GM21619 (cell line): ENCODE results near the gene CD4.
A peak's percentile ranks its signal among the peaks of the same experiment; 100 is the strongest.

Experiments used
- ATAC-seq: cut with Tn5 transposase; IDR thresholded peaks from one replicate; pipeline ENCODE4 v1.9.1; 2021; ENCODE audit not compliant: unreplicated experiment

CD4 gene

DNA sequence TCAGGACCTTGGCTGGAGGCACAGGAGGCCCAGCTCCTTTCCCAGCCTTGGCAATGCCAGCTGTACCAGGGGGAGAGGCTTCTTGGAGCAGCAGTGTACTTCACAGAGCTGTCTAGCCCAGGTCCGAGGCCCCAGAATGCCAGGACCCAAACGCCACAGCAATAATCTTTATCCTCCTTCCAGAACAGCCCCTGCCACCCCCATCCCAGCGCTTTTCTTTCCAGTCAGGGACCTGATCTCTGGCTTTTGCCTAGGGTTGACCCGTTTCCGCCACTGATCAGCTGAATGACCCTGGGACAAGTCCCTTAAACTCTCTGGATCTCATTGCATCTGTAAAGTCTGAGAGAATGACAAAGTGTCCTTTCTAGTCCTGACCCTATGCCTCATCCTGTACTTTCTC lies 11.9 kb upstream of the CD4 start:
- ATAC-seq: no peak

DNA sequence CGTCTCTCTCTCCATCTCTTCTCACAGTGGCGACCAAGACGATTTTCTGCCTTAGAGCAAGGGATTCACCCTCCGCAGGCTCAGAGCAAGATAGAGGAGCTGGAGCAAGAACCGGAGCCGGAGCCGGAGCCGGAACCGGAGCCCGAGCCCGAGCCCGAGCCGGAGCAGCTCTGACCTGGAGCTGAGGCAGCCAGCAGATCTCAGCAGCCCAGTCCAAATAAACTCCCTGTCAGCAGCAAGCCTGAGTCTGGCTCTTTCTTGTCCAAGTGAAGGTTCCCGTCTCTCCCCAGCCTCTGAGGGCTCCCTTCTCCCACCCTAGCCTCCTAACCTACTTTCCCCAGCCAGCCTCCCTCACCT lies 11.1 kb upstream of the CD4 start:
- no peak for ATAC-seq

DNA sequence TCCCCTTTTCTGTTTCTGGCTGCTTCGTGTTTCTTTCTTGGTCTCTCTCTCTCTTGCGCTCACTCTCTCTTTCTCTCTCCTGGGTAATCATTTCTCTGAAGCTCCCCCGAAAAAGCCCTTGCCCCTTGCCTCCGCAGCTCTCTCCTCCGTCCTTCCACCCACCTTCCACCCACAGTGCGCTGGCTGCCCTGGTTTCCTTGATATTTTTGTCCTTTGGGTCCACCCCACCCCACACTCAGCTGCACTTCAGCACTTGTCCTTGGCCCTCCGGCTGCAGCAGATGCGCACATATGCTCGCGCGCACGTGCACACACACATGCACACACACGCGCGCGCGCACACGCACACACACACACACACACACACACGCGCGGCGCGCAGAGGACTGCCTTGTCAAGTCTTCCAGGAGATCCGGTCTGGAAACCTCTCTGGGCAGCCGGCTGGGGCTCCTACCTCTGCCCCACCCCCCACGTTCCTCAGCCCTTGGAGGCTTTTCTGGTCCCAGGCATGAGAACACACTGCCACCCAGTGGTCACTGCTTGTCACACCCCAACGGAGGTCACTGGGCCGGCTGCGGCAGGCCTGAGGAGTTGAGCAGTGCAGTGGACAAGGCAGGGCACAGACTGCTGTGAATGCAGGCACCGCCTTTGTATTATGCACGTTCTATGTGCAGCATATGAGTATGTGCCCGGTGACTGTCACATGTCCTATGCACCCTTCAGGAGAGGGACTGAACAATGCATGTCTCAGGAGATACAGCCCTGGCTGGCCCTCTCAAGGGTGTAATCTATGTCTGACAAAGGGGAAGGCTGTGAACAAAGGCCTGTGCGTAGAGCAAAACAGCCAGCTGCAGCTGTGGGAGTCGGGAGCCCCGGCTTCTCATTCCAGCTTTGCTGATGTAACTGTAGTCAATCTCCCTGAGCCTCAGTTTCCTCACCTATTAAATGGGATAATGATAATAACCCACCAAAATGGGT lies 10.5 kb upstream of the CD4 start:
- ATAC-seq: peak; percentile 87

DNA sequence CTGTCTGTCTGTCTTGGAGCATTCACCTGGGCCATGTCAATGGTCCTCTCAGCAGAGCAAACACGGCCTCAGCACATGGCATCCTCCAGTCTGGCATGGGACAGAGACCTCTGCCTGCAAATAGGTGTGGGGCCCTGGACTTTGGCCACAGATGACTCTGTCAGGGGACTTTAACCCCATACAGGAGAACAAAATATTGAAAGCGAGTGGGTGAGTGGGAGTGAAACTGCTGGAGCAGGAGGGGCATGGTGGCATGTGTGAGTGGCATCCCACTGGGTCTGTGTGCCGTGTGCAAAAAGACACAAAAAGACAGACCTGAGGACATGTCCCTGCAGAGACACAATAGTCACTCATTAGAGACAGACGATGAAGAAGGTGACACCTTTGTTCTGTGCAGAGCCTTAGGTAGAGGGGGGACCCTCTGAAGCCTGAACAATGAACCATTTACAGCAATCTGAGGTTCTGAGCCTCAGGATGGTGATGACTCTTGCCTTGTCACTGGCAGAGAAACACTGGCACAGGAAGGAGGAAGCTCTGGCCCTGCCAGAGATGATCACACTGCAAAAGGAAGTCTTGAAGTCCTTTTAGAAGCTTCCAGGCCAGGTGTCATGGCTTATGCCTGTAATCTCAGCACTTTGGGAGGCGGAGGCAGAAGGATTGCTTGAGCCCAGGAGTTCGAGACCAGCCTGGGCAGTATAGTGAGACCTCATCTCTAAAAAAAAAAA lies 9.5 kb upstream of the CD4 start:
- ATAC-seq: no peak

DNA sequence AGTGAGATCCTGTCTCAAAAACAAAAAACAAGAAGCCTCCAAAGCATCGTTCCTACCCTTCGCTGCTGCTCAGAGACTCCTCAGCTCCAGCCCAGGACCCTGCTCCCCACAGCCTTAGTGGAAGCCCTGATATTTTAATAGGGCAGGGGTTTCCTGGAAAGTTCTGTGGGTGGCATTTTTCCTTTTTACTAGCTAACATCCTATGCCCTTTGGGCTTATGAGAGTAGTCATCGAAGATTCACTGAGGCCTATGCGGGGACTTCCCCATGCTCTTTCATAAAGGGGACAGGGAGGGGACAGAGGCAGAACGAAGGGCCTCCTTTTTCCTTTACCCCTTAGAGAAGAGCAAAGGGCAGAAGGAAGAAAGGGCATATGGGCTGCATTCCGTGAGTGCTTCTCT lies 8.8 kb upstream of the CD4 start:
- no peak for ATAC-seq

DNA sequence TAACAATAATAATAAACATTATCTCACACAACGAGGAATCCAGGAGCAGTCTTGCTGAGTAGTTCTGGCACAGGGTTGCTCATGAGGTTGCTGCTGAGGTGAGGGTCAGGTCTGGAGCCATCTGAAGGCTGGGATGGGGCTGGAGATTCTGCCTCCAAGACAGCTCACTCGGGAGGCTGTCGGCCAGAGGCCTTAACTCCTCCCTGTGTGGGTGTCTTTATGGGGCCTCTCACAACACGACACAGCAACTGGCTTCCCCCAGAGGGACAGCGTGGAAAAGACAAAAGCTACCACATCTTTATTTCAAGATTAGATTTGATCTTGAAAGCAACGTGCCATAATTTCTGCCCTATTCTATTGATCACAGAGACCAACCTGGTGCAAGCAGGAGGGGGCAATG lies 7.2 kb upstream of the CD4 start:
- no peak for ATAC-seq

DNA sequence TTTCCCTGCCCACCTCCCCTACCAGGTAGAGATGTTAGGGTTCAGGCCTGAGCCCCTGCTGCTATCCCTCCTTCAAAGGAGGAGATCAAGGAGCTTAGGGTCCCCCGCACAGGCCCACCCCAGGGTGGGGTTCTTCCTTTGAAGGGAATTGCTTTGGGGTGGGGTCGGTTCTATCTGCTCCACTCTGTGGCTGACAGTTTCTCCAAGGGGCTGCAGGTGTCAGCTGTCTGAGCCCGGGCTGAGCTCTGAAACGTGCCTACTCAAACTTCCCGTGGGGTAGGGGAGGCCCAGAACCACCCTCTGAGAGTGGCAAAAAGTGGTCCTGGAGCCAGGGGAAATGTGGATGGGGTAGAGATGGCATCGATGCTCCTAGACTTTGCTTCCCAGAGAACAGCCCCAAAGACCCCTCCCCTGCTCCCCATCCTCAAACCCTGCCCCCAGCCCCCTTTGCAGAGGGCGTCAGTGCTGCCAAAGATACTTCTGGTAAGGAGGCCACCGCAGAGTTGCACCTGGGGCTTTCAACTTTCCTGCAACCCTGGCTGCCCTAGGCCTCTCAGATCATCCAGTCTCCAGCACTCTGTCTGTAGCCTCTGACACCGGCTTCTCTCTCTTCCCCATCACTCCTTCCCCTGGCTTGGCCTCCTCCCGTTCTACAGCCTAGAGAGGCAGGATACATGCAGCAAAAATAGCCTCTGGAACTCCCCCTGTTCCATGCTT lies 6.3 kb upstream of the CD4 start:
- ATAC-seq: no peak

DNA sequence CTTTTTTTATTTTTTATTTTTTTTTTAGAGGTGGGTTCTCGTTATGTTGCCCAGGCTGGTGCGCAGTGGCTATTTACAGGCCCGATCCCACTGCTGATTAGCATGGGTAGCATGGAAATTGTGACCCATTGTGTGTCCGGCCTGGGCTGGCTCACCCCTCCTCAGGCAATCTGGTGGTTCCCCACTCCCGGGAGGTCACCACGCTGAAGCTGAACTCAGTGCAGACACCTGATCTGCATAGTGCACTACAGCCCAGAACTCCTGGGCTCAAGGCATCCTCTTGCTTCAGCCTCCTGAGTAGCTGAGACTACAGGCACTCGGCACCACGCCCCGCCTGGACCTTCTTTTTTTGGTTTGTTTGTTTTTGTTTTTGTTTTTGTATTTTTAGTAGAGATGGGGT lies 5.5 kb upstream of the CD4 start:
- ATAC-seq: no peak

DNA sequence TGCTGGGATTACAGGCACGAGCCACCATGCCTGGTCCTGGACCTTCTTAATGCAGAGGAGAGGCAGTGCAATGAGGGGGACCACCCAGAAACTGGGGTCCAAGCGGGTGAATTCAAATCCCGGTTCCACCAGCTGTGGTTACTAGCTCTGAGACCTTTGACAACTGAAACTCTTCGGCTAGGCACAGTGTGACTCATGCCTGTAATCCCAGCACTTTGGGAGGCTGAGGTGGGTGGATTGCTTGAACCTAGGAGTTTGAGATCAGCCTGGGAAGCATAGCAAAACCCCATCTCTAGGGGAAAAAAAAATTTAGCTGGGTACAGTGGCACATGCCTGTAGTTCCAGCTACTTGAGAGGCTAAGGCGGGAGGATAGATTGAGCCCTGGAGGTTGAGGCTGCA lies 5.0 kb upstream of the CD4 start:
- no peak for ATAC-seq

DNA sequence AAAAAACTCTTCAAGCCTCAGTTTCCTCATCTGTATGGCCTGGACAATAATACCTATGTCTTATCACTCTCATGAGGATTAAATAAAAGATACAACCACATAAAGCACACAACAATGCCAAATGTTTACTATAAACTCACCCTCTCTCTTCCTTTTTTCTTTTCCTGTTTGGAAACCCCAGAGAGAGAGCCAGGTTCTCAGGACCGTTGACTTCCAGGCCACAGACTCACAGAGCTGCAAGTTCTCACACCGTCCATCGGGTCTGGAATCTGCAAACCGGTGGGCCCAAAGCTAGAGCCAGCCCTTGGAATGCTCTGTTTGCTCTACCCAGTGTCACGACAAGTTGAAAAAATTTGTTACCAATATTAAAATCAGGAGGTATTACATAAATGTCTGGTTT lies 4.6 kb upstream of the CD4 start:
- no peak for ATAC-seq

DNA sequence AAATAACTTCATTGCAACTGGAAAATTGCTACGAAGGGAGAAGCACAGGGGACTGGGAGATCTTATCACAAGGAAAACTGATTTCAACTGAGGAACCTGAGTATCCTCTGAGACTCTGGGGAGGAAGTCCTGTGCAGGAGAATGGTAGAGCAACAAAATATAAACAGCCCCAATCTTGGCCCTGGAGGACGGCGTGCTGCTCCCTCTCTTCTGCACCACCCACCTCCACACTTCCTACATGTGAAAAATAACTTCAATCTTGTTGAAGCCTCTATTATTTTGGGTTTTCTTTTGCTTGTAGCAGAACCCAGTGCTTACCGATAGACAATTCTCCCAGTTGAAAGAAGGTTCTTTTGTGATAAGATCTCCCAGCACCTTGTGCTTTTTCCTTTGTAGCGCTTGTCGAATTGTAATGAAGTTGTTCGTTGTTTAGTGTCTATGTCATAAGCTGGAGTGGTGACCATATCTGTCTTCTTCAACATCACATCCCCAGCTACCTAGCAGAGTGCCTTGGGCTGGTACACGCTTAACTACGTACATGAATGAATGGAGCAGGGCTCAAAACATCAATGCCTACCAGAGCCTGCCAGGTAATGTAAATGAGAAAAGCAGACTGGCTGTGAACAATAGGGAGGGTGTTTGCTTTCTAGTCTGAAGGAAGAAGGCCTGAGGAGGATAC lies 2.8 kb upstream of the CD4 start:
- ATAC-seq: no peak

DNA sequence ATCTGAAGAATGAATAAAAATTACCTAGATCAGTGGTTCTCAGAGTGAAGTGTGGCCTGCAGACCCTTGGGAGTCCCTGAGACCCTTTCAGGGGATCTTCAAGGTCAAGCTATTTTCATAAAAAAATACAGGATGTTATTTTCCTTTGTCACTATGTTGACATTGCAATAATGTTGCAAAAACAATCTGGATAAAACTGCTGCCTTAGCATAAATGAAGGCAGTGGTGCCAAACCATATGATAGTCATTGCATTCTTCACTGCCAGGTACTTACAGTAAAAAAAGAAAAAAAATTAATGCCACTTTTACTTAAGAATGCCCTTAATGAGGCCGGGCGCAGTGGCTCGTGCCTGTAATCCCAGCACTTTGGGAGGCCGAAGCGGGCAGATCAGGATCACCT lies 2.0 kb upstream of the CD4 start:
- no peak for ATAC-seq

DNA sequence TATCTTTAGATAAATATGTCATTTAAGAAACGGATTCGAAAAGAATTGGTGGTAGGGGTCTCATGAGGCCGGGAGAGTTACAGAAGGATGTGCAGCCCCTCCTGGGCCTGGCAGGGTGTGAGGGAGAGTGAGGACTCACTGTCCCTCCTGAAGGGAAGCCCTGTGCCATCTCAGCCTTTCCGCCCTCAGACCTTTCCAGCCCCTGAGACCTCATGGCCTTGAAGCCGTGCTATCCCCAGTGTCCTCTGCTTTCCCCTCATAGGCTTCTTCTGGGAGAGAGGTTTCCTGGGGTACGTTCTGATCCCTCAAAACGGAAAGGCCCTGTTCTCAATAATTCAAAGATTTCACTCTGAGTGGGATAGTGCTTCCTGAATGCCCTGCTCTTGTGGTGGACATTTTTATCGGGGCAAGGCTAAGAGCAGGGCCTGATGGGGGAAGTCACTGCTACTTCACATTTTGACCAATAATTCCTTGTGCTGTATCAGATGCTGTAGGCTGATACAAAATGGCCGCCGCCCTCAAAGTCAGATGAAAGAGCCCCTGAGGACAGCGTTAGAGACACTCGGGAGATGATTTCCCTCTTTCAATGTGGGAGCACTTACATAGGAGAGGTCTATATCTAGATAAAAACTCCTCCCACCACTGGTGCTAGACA lies 1.3 kb downstream of the CD4 start:
- ATAC-seq: no peak

DNA sequence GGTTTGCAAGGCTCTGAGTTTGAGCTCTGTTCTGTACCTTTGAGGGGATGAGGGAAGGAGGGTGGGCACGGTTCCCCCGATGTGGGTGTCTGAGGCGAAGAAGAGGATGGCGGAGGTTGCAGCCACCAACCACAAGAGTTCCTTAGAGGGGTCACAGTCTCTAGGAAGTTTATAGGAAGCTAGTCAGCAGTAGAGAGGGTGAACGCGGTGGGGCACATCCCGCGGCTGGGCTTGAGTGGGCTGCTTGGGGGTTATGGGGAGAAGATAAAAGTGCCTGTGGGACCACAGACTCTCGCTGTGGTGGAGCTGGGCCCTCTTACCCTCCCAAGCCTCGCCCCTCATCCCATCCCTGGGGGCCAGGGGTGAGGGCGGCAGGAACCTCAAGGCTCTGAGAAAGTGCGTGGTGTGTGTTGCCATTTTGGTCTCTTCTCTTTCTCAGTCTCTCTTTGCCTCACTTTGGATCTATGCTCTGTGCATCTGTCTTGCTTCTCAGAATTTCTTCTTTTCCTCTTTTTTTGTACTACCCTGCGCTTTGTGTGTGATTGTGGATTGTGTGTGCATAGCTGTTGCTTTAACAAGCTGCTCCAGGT lies 2.7 kb downstream of the CD4 start:
- ATAC-seq: no peak

DNA sequence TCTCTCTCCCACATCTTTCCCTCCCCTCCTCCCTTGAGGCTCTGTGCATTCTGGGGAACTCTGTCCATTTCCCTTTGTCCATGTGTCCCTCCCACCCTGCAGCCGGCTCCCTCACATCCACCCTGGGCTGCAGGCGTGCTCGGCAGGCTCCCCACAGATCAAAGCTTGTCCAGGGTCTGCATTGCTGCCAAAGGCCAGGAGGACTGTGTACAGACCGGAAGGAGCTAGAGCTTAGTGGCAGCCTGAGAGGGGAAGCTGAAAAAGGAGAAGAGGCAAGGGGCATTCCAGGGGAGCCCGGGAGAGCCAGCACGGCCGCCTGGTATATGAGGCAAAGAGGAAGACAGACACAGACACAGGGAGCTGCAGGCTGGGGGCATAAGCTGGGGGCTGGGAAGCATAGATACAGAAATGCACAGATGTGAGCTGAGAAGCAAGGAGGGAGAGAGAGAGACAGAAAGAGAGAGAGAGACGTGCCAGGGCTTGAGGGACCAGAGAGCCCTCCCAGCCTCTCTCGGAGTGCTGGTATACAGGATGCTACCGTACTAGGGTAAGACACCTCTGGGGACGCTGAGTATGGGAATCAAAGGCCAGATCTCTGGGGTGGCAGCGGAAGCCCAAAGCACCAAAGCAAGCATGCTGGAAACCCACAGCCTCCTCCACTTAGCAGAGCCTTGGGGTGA lies 3.3 kb downstream of the CD4 start:
- ATAC-seq: no peak

DNA sequence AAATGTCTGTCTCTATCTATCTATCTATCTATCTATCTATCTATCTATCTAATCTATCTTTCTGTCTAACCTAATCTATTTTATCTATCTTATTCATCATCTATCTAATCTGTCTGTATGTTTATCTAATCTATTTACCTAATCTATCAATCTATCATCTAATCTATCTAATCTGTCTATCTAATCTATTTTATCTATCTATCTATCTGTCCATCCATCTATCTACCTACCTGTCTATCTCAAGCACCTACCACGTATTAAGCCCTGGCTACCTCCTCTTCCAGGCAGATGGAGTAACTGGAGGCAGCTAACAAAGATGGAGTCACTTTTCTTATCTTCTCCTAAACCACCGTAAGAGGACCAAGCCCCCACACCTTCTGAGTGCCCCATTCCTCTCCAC lies 5.8 kb downstream of the CD4 start:
- ATAC-seq: no peak

DNA sequence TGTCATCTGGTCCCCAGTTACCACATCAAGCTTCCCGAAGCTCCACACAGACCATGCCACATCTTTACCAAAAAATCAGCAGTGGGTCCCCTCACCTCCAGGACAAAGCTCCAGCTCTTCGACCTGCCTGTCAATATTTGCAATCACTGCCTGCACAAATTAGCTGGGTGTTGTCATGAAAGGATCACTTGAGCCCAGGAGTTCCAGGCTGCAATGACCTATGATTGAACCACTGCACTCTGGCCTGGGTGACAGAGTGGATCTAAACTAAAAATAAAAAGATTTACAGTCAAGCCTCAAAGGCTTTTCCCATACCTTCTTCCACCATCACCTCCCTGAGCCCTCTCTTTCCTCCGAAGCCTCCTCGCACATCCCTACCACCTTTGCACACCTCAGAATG lies 7.2 kb downstream of the CD4 start:
- ATAC-seq: no peak

DNA sequence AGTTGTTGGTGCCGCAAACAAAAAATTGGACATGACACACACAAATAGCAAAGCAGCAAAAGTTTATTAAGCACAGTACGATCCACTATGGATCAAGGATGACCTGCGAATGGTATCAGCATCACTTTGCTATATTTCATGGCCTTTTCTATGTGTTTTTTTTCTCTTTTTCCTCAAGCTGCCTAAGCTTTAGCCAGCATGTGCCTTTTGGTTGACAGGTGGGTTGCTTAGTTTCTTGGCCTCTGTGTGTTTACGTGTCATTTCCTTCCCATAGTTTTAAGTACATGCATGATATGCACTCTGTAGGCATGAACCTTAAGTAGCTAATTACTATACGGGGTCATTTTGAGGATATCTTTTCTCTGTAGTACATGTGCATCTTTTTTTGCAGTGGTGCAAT lies 9.8 kb downstream of the CD4 start:
- ATAC-seq: no peak

DNA sequence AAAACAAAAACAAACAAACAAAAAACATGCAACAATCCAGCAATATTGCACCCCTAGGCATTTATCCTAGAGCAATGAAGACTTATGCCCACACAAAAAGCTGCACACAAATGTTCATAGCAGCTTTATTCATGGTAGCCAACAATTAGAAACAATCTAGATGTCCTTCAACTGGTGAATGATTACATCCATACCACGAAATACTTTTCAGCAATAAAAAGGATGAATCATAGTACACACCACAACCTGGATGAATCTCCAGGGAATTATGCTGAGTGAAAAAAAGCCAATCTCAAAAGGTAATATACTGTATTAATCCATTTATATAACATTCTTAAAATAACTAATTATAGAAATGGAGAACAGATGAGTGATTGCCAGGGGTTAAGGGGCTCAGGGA lies 17.8 kb downstream of the CD4 start:
- ATAC-seq: no peak

DNA sequence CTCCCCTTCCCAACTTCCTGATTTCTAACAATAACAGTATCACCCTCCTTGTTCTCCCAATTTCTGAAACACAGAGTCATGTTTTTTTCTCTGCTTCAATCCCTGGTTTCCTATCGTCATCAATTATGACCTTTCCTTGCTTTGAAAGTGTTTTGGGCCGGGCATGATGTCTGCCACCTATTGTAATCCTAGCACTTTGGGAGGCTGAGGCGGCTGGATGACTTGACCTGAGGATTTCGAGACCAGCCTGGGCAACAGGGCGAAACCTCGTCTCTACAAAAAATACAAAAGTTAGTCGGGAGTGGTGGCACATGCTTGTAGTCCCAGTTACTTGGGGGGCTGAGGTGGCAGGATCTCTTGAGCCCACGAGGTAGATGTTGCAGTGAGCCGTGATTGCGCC lies 19.7 kb downstream of the CD4 start:
- ATAC-seq: no peak
